Measurements from ENCODE around the gene YY1AP1.
"Not testable (repeated sequence)": the region's sequence is repeated elsewhere in the genome, so short reads cannot be mapped to it uniquely, and the experiment has no call there.

The YY1AP1 gene

DNA sequence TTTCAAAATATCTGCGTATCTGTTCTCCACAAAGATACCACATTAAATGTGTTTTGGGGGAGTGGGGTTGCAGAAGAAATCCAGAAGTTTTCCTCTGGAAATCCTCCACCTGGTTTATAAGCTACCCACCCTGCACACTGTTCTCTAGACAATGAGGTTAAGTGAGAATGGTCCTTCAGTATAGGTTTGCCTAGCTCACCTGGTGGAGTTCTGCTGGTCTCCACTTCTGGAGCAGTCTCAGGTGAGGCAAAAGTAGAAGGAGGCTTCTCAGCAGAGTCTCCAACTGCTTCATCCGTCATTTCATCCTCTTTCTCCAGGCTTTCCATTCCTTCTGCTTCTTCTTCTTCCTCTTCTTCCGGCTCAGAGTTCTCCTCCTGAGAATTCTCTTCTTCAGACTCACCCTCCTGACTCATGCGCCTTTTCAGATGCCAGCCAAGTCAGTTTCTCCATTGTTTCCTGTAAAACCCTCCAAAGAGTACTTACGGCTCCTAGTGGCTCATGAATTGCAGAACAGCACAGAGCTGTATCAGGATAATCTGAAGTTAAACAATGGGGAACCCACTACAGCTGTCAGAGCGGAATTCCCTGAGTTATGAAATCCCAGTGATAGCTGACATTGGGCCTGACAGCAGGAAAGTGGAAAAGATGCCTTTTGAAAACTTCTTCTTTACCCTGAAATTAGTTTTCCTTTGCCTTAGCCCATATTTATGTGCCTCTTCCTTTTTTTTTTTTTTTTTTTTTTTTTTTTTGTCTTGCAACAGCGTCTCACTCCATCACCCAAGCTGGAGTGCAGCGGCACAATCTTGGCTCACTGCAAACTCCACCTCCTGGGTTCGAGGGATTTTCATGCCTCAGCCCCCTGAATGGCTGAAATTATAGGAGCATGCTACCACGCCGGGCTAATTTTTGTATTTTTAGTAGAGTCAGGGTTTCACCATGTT lies 40.1 kb downstream of the YY1AP1 start:
- Mint-ChIP-seq H3K9me3 (peaks cover 10% of the 10 kb centered on the region), H3K36me3 (ENCODE audit: low read depth) (no peaks in the 10 kb centered on the region), H3K4me1 (ENCODE audit: low read depth) (peaks cover 40% of the 10 kb centered on the region), H3K27me3 (no peaks in the 10 kb centered on the region), H3K4me3 (no peak overlapping the region), H3K27ac (peak overlapping the region; percentile 77)
- intact Hi-C loops (cut with micrococcal nuclease), result no loop called here

DNA sequence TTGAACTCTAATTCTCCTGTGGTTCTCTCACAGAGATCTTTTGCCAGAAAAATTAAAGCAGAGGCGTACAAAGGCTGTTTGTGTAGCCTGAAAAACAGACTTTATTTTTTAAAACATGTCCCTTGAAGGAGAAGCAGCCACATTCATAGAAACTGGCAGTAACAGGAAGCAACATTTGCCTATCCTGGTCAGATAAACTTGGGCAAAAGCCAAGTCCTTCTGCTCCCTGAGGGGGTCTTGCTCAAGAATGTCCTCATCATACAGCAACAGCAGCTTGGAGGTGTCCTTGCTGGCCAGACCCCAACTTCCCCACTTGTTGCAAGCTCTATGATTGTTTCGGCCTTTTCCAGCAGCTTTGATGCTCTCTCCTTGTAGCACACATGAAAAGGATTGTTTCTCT lies 42.3 kb downstream of the YY1AP1 start:
- Mint-ChIP-seq H3K4me1 (ENCODE audit: low read depth) (peaks cover 51% of the 10 kb centered on the region), H3K9me3 (peaks cover 31% of the 10 kb centered on the region), H3K27ac (peak overlapping the region; percentile 77), H3K27me3 (no peaks in the 10 kb centered on the region), H3K4me3 (no peak overlapping the region), H3K36me3 (ENCODE audit: low read depth) (peaks cover 10% of the 10 kb centered on the region)
- intact Hi-C loops (cut with micrococcal nuclease), result no loop called here

DNA sequence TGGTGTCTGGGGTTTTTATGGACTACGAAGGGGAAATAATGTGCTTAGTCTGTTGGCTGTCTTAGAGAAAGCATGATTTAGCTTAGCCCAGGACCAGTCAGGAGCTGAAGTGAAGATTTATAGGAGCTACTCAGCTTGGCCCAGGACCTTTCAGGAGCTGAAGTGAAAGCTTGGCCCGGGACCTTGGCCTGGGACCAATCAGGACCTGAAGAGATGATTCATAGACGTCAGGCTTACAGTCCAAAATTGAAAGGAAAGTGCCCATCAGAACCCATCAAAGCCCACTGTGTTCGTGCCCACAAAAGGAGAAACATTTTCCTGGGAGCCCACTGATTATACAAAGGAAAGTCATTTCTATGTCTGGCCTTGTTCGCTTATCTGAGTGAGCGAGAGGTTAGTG lies 42.9 kb downstream of the YY1AP1 start:
- H3K9me3 Mint-ChIP-seq, result peaks cover 31% of the 10 kb centered on the region
- no peaks in the 10 kb centered on the region for H3K27me3 Mint-ChIP-seq
- peak overlapping the region; percentile 5 for H3K27ac Mint-ChIP-seq
- no peak overlapping the region for H3K4me3 Mint-ChIP-seq
- H3K36me3 Mint-ChIP-seq (ENCODE audit: low read depth), result peaks cover 10% of the 10 kb centered on the region
- intact Hi-C loops (cut with micrococcal nuclease), result no loop called here
- H3K4me1 Mint-ChIP-seq (ENCODE audit: low read depth), result peaks cover 54% of the 10 kb centered on the region

DNA sequence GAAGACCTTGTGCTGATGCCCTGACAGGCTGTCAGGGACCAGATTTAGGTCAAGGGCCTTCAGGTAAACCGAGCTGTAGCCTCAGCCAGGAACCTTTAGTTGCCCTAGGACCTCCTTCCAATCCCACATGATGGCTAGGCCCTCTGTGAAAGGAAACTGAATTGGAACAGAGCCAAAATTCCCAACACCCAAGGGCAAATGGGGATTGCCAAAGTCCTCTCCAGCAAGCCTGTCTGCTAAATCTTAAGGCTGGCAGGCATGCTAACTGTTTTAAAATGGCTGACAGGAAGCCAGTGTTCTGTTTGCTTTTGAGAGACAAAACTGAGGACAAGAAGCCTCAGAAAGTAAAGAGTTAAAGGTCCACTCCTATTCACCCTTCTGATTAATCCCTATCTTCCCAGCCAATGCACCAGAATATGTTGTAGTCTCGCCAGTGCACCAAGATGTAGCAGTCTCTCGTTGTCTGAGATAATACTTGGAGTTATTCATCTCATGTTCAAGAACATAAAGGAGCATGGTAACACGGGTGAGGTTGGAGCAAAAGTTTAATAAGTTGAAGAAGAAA lies 43.5 kb downstream of the YY1AP1 start:
- H3K27ac Mint-ChIP-seq, result peak overlapping the region; percentile 5
- no peaks in the 10 kb centered on the region for H3K27me3 Mint-ChIP-seq
- intact Hi-C loops (cut with micrococcal nuclease), result no loop called here
- peaks cover 10% of the 10 kb centered on the region for H3K36me3 Mint-ChIP-seq (ENCODE audit: low read depth)
- peaks cover 28% of the 10 kb centered on the region for H3K9me3 Mint-ChIP-seq
- H3K4me3 Mint-ChIP-seq, result no peak overlapping the region
- peaks cover 52% of the 10 kb centered on the region for H3K4me1 Mint-ChIP-seq (ENCODE audit: low read depth)

DNA sequence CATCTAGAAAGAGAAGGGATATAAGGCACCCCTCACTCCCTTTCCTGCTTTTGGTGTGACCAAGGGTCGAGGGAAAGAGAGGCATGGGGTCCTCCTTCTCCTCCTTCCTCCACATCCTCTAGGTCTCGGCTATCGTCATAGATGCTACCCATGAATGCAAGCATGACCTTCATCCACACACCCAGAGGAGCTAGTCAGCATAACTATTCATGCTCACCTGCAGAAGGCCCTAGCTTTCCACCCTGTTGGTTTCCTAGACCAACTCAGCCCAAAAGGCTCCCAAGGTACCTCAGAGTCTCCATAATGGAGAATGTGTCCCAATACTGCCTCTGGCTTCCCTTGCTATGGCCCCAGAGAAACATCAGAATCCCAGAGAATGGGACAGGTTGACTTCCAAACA lies 45.3 kb downstream of the YY1AP1 start:
- H3K36me3 Mint-ChIP-seq (ENCODE audit: low read depth), result peaks cover 10% of the 10 kb centered on the region
- intact Hi-C loops (cut with micrococcal nuclease), result no loop called here
- no peak overlapping the region for H3K4me3 Mint-ChIP-seq
- peaks cover 23% of the 10 kb centered on the region for H3K9me3 Mint-ChIP-seq
- no peaks in the 10 kb centered on the region for H3K27me3 Mint-ChIP-seq
- H3K4me1 Mint-ChIP-seq (ENCODE audit: low read depth), result peaks cover 35% of the 10 kb centered on the region
- no peak overlapping the region for H3K27ac Mint-ChIP-seq

DNA sequence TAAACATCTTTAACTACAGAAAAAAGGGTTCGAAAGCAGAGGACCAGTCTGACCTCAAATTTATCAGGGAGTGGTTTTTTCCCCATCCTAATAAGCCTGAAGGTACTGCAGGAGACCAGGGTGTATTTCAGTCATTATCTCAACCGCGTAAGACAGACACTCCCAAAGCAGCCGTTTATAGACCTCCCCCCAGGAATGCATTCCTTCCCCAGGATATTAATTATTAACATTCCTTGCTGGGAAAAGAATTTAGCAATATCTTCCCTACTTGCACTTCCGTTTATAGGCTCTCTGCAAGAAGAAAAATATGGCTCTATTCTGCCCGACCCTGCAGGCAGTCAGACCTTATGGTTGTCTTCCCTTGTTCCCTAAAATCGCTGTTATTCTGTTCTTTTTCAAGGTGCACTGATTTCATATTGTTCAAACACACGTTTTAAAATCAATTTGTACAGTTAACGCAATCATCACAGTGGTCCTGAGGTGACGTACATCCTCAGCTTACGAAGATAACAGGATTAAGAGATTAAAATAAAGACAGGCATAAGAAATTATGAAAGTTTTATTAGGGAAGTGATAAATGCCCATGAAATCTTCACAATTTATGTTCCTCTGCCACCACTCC lies 45.9 kb downstream of the YY1AP1 start:
- H3K4me3 Mint-ChIP-seq; H3K27me3 Mint-ChIP-seq; H3K36me3 Mint-ChIP-seq (ENCODE audit: low read depth); intact Hi-C loops (cut with micrococcal nuclease); H3K27ac Mint-ChIP-seq: not testable (repeated sequence)
- Mint-ChIP-seq H3K9me3 (peaks cover 23% of the 10 kb centered on the region), H3K4me1 (ENCODE audit: low read depth) (peaks cover 33% of the 10 kb centered on the region)

DNA sequence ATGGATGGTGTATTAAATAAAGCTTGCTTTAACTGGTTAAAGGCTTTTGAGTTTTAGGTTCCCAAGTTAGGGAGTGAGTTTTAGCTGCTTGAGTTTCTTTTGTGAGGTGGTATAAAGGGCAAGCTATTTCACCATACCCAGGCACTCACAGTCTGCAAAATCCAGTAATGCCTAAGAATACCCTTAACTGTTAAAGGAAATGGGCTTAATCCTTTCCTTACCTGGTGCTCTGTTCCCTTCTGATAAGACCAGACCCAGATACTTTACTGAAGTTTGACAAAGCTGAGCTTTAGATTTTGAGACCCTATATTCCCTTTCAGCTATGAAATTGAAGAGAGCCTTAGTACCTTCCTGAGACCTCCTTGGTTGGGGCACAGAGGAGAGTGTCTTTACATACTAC lies 48.2 kb downstream of the YY1AP1 start:
- Mint-ChIP-seq H3K27me3 (no peaks in the 10 kb centered on the region), H3K4me1 (ENCODE audit: low read depth) (peaks cover 37% of the 10 kb centered on the region), H3K27ac (no peak overlapping the region), H3K9me3 (peaks cover 23% of the 10 kb centered on the region), H3K36me3 (ENCODE audit: low read depth) (peaks cover 10% of the 10 kb centered on the region), H3K4me3 (no peak overlapping the region)
- intact Hi-C loops (cut with micrococcal nuclease), result no loop called here

DNA sequence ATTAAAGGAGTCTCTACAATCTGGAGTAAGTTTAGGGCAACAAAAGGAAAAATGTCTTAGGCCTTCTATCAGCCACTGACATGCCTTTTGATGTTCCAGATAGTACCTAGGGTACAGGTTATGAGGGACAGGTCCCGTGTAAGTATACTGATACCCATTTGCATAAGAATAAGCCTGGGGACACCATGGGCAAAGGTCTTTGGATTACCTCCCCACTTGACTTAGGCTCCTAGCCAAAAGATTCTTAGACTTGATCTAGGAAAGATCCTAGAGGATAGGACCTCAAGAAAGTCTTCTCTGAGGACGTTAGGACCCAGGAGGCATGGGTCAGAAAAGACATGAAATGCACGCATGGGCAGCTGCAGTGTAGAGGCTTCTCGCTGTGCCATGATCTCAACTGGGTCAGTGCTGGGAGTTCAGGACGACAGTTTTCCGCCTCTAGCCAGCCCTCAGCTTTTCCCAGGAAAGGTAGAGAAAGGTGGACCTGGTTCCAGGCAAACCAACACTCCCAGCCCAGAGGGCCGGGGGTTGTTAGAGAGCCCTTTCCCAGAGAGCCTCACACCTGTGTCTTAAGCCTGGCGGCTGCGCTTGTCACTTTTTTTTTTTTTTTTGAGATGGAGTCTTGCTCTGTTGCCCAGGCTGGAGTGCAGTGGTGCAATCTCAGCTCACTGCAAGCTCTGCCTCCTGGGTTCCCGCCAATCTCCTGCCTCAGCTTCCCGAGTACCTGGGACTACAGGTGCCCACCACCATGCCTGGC lies 52.0 kb downstream of the YY1AP1 start:
- H3K9me3 Mint-ChIP-seq, result peaks cover 3% of the 10 kb centered on the region
- no peaks in the 10 kb centered on the region for H3K27me3 Mint-ChIP-seq
- intact Hi-C loops (cut with micrococcal nuclease), result no loop called here
- peak overlapping the region; percentile 80 for H3K4me3 Mint-ChIP-seq
- H3K27ac Mint-ChIP-seq, result peak overlapping the region; percentile 80
- H3K4me1 Mint-ChIP-seq (ENCODE audit: low read depth), result peaks cover 26% of the 10 kb centered on the region
- peaks cover 1% of the 10 kb centered on the region for H3K36me3 Mint-ChIP-seq (ENCODE audit: low read depth)

DNA sequence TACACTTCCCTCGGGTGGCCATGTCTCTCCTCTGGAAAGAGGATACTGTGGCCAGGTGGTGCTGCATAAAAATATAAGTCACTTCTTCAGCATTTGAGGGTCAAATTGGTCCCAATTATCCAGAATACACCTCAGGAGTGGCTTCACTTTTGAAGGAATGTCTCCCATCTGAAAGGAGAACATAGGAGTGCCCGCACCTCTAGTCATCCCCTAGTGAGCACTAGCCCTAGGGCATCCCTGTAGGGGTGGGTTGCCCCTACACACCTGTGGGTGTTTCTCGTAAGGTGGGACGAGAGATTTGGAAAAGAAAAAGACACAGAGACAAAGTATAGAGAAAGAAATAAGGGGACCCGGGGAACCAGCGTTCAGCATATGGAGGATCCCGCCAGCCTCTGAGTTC lies 62.1 kb downstream of the YY1AP1 start:
- H3K9me3 Mint-ChIP-seq, result peaks cover 25% of the 10 kb centered on the region
- H3K27me3 Mint-ChIP-seq; H3K36me3 Mint-ChIP-seq (ENCODE audit: low read depth); H3K27ac Mint-ChIP-seq; H3K4me3 Mint-ChIP-seq; H3K4me1 Mint-ChIP-seq (ENCODE audit: low read depth); intact Hi-C loops (cut with micrococcal nuclease): not testable (repeated sequence)

DNA sequence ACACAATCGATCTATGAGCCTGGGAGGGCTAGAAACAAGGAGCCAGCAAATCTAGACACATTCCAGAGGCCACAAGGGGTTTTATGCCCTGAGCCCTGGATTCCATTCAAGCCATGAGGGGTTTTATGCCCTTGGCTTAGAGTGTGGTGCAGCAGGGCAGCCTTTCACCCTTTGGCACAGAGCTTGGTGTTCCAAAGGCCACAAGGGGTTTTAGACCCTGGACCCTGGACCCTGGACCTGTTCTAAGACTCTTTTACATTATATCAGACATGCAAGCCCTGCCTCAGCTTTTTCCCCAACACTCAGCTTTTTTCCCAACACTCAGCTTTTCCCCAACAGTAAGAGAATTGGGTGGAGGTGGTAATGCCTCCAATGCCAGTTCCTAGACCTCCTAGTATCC lies 65.2 kb downstream of the YY1AP1 start:
- peaks cover 6% of the 10 kb centered on the region for H3K36me3 Mint-ChIP-seq (ENCODE audit: low read depth)
- H3K27ac Mint-ChIP-seq, result no peak overlapping the region
- intact Hi-C loops (cut with micrococcal nuclease), result no loop called here
- no peak overlapping the region for H3K4me3 Mint-ChIP-seq
- H3K9me3 Mint-ChIP-seq, result peaks cover 25% of the 10 kb centered on the region
- no peaks in the 10 kb centered on the region for H3K27me3 Mint-ChIP-seq
- peaks cover 6% of the 10 kb centered on the region for H3K4me1 Mint-ChIP-seq (ENCODE audit: low read depth)

DNA sequence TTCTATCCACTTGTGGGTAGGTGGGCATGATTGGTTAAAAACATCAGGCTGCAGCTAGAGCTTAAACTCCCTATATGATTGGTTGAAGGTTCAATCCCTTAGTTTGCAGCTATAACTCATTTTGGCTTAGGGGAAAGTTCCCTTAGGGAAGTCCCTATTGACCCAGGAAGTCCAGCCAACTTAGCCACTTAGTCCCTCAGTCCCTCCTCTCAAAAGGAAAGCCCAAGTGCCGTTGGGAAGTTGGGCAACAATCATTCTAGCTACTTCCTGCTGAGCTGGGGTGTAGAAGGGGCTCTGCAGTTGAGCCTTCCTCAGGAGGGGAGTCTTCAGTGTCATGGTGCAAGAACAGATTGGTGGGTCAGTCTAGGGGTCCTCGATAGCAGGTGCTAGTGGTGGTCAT lies 66.4 kb downstream of the YY1AP1 start:
- no peak overlapping the region for H3K4me3 Mint-ChIP-seq
- H3K27me3 Mint-ChIP-seq, result no peaks in the 10 kb centered on the region
- H3K9me3 Mint-ChIP-seq, result peaks cover 25% of the 10 kb centered on the region
- H3K4me1 Mint-ChIP-seq (ENCODE audit: low read depth), result peaks cover 6% of the 10 kb centered on the region
- H3K36me3 Mint-ChIP-seq (ENCODE audit: low read depth), result peaks cover 6% of the 10 kb centered on the region
- H3K27ac Mint-ChIP-seq, result no peak overlapping the region
- intact Hi-C loops (cut with micrococcal nuclease), result no loop called here

DNA sequence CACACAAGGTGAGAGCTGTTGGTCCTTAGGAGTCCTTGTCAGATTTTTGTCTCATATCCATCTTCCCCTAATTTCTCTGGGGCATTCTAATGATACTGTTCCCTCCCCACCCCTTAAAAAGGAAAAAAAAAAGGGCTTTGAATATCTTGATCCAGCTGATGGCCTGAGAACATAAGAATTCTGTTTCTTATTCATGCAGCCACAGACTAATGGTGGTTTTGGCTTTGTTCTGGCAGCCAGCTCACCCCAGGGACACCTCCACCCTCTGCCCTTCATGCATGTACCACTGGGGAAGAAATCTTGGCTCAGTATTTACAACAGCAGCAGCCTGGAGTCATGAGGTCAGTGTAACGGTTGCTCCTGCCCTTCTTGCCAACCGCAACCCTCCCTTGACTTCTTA lies 75.3 kb downstream of the YY1AP1 start:
- H3K4me1 Mint-ChIP-seq (ENCODE audit: low read depth); H3K27ac Mint-ChIP-seq; H3K4me3 Mint-ChIP-seq; intact Hi-C loops (cut with micrococcal nuclease); H3K27me3 Mint-ChIP-seq; H3K9me3 Mint-ChIP-seq: not testable (repeated sequence)
- H3K36me3 Mint-ChIP-seq (ENCODE audit: low read depth), result peaks cover 31% of the 10 kb centered on the region

DNA sequence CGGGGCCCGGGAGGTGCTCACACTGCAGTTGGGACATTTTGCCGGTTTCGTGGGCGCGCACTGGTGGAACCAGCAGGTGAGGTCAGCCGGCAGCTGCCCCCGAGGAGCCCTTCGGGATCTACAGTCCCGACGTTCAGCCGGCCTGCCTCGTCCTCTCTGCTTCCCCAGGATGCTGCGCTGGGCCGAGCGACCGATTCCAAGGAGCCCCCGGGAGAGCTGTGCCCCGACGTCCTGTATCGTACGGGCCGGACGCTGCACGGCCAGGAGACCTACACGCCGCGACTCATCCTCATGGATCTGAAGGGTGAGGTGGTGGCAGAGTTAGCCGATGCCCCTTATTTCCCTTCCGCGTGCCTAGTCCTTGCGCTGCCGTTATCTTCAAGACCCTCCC lies 78.3 kb downstream of the YY1AP1 start:
- H3K27me3 Mint-ChIP-seq; intact Hi-C loops (cut with micrococcal nuclease); H3K4me1 Mint-ChIP-seq (ENCODE audit: low read depth); H3K9me3 Mint-ChIP-seq: not testable (repeated sequence)
- Mint-ChIP-seq H3K36me3 (ENCODE audit: low read depth) (peaks cover 27% of the 10 kb centered on the region), H3K4me3 (peak overlapping the region; percentile 89), H3K27ac (peak overlapping the region; percentile 90)

Measured in dendritic cell treated with granulocyte-macrophage colony-stimulating factor and Interleukin-4, amounts not matched to agents 40 ng/mL and 50 ng/mL, for 4 days (primary cell).